Keratinocyte (primary cell): ENCODE measurements around the gene CREB5.

Experiments used
- EZH2 ChIP-seq: IDR thresholded peaks from one replicate; pipeline ENCODE4 v1.6.1; 2012; ENCODE audit warnings: inconsistent platforms, mild to moderate bottlenecking, low read length, moderate library complexity
- TF ChIP-seq, protein P1 (sequence below), 3 experiments: IDR thresholded peaks in 1 of 3; conservative IDR thresholded peaks in 1 of 3; optimal IDR thresholded peaks in 1 of 3; 2 replicates in 2 of 3; 3 replicates in 1 of 3; pipeline versions ENCODE3 to v1.5.1; 2011; ENCODE audit warnings: low read length in 3 of 3, mild to moderate bottlenecking in 3 of 3, moderate library complexity in 2 of 3, control low read depth in 1 of 3, inconsistent platforms in 1 of 3; ENCODE audit not compliant: insufficient read depth in 2 of 3; ENCODE audit errors: extremely low read depth in 1 of 3

DNA sequence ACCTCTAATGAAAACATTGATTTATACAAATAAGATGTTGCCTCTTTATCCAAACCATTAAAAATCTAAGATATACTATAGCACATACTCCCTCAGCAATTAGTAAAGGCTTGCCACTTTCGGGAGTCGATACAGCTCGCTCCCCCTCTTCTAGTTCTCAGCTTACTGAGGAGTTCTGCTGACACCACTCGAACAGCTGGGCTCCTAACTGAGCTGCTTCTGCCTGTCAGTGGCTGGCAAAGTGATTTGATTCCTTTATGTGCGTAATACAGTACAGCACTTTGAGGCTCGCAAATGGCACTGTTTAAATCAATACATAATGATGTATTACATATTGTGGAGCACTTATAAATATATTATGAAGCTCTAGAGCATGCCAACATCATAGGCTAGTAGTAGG is 241.8 kb downstream of the CREB5 start:
- TF ChIP-seq, protein P1, sequence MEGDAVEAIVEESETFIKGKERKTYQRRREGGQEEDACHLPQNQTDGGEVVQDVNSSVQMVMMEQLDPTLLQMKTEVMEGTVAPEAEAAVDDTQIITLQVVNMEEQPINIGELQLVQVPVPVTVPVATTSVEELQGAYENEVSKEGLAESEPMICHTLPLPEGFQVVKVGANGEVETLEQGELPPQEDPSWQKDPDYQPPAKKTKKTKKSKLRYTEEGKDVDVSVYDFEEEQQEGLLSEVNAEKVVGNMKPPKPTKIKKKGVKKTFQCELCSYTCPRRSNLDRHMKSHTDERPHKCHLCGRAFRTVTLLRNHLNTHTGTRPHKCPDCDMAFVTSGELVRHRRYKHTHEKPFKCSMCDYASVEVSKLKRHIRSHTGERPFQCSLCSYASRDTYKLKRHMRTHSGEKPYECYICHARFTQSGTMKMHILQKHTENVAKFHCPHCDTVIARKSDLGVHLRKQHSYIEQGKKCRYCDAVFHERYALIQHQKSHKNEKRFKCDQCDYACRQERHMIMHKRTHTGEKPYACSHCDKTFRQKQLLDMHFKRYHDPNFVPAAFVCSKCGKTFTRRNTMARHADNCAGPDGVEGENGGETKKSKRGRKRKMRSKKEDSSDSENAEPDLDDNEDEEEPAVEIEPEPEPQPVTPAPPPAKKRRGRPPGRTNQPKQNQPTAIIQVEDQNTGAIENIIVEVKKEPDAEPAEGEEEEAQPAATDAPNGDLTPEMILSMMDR (optimal IDR thresholded peaks at IDR 0.05 in 1 of 3, IDR thresholded peaks at IDR 0.05 in 1 of 3, conservative IDR thresholded peaks at IDR 0.05 in 1 of 3; ENCODE audit: extremely low read depth in 1 of 3, insufficient read depth in 2 of 3, low read length in 3 of 3): no peak
- TF ChIP-seq EZH2: no peak
